HCT116 (cell line): ENCODE results near the gene YWHAQ. TPM values are rescaled to one million over a fixed set of nuclear protein-coding genes. Genes with fewer than 3 reads are reported as not detected.
A peak's percentile ranks its signal among the peaks of the same experiment; 100 is the strongest.

ENCODE experiments used
- ATAC-seq: fragments of 200-7000 bp; cut with Tn5 transposase; 2 replicates; pipeline ENCODE4 v1.9.1; 2020; ENCODE audit warnings: mild to moderate bottlenecking, moderate library complexity
- BruUV-seq: library from RNA; stranded (reverse); fragments of 400-500 nt; replicated peaks from 2 replicates; lab custom pipeline; 2021; lab: Mats Ljungman, UMichigan
- CTCF ChIA-PET: fragments of 300-600 bp; sonication (Branson Sonifier 250); formaldehyde crosslinking; loops from one replicate; lab custom pipeline; 2021; ENCODE audit warnings: antibody characterized with exemption; lab: Charles Lee
- POLR2A ChIA-PET: fragments of 300-600, 350-600 bp; sonication (Branson Sonifier 250); formaldehyde crosslinking; loops from one replicate; lab custom pipeline; 2021; ENCODE audit warnings: antibody characterized with exemption; lab: Charles Lee
- RAD21 ChIA-PET, 2 experiments: fragments of 300-600 bp; sonication (Branson Sonifier 250); formaldehyde crosslinking; loops; one replicate each; lab custom pipeline; 2023; ENCODE audit warnings: low total read pairs in 2 of 2; ENCODE audit not compliant: uncharacterized antibody in 2 of 2, unreplicated experiment in 2 of 2, low non-redundant PET in 1 of 2; lab: Charles Lee
- DNase-seq: peaks from one replicate; pipeline ENCODE4 v3.0.0-alpha.2; 2010; ENCODE audit warnings: low read depth, low spot score
- H2AFZ ChIP-seq: fragments of 200-600 bp; shearing (Covaris generic), sonication (generic); 2 replicates; pipeline ENCODE4 v1.6.1; 2017; ENCODE audit warnings: low read depth, mixed run types, mixed read lengths, antibody characterized with exemption, low read length; ENCODE audit not compliant: poor library complexity, severe bottlenecking
- H3K27ac ChIP-seq: 2 replicates; pipeline ENCODE4 v1.5.1; 2012; ENCODE audit warnings: low read depth, low read length
- H3K27me3 ChIP-seq: fragments of 200-600 bp; sonication (generic); 2 replicates; pipeline ENCODE4 v1.6.1; 2016; ENCODE audit warnings: mixed run types, low read length, mixed read lengths; ENCODE audit not compliant: insufficient read depth
- H3K36me3 ChIP-seq, 2 experiments: fragments of 200-500 bp in 1 of 2; fragments of 200-600 bp in 1 of 2; sonication (Bioruptor generic) in 1 of 2; sonication (generic) in 1 of 2; 2 replicates each; pipeline versions ENCODE4 v1.5.1 to v1.6.1; 2014 to 2016; ENCODE audit warnings: low read length in 2 of 2, inconsistent platforms in 1 of 2, mixed read lengths in 1 of 2, mixed run types in 1 of 2; ENCODE audit not compliant: insufficient read depth in 2 of 2, control insufficient read depth in 1 of 2
- H3K4me1 ChIP-seq, 2 experiments: fragments of 200-600 bp in 1 of 2; sonication (generic) in 1 of 2; 2 replicates each; pipeline versions ENCODE4 v1.5.1 to v1.6.1; 2012 to 2017; ENCODE audit warnings: low read length in 2 of 2, inconsistent platforms in 1 of 2, mild to moderate bottlenecking in 1 of 2, mixed read lengths in 1 of 2, mixed run types in 1 of 2, moderate library complexity in 1 of 2; ENCODE audit not compliant: insufficient read depth in 2 of 2, control insufficient read depth in 1 of 2
- H3K4me2 ChIP-seq: fragments of 200-600 bp; sonication (generic); 2 replicates; pipeline ENCODE4 v1.6.1; 2017; ENCODE audit warnings: mixed run types, low read length, mixed read lengths
- H3K4me3 ChIP-seq, 2 experiments: fragments of 200-600 bp in 1 of 2; sonication (generic) in 1 of 2; replicated peaks in 1 of 2; 2 replicates each; pipeline ENCODE4 v1.5.1; 2011 to 2016; ENCODE audit warnings: low read length in 2 of 2, control low read depth in 1 of 2, low read depth in 1 of 2, mild to moderate bottlenecking in 1 of 2, mixed read lengths in 1 of 2, mixed run types in 1 of 2
- H3K79me2 ChIP-seq: fragments of 200-600 bp; sonication (generic); 2 replicates; pipeline ENCODE4 v1.6.1; 2017; ENCODE audit warnings: mild to moderate bottlenecking, mixed run types, low read length, moderate library complexity, mixed read lengths; ENCODE audit not compliant: insufficient read depth
- H3K9ac ChIP-seq: fragments of 200-600 bp; sonication (generic); 2 replicates; pipeline ENCODE4 v1.6.1; 2016; ENCODE audit warnings: low read length, mixed read lengths
- H3K9me2 ChIP-seq: fragments of 200-600 bp; sonication (generic), shearing (Covaris generic); 2 replicates; pipeline ENCODE4 v1.6.1; 2017; ENCODE audit warnings: mixed run types, mild to moderate bottlenecking, moderate library complexity; ENCODE audit not compliant: insufficient read depth
- H3K9me3 ChIP-seq, 2 experiments: fragments of 200-500 bp in 1 of 2; fragments of 200-600 bp in 1 of 2; sonication (Bioruptor generic) in 1 of 2; sonication (generic) in 1 of 2; 2 replicates each; pipeline ENCODE4 v1.6.1; 2014 to 2017; ENCODE audit warnings: low read length in 2 of 2, mixed read lengths in 2 of 2, inconsistent platforms in 1 of 2, low read depth in 1 of 2, mild to moderate bottlenecking in 1 of 2, mixed run types in 1 of 2, moderate library complexity in 1 of 2; ENCODE audit not compliant: control insufficient read depth in 1 of 2, insufficient read depth in 1 of 2
- H4K20me1 ChIP-seq: fragments of 200-600 bp; sonication (generic), shearing (Covaris generic); 2 replicates; pipeline ENCODE4 v1.6.1; 2017; ENCODE audit warnings: mixed run types, mild to moderate bottlenecking, moderate library complexity; ENCODE audit not compliant: insufficient read depth
- EZH2 ChIP-seq: fragments of 200-600 bp; sonication (generic); IDR thresholded peaks from 2 replicates; pipeline ENCODE4 v1.6.1; 2017; ENCODE audit warnings: antibody characterized with exemption, mixed run types
- SIN3A ChIP-seq: IDR thresholded peaks from 2 replicates; pipeline ENCODE4 v1.6.1; 2012; ENCODE audit warnings: low read depth
- intact Hi-C: fragments of 100-400 bp; cut with micrococcal nuclease; formaldehyde crosslinking; loops from 2 replicates; pipeline ENCODE4 v1.10.0; 2022
- total RNA-seq: library from RNA; stranded (reverse); gene quantifications from one replicate; pipeline ENCODE4 v1.2.1, GENCODE V29; 2021; ENCODE audit not compliant: unreplicated experiment
- TF ChIP-seq, protein P1 (sequence below), 3 experiments: fragments of 200-600 bp in 1 of 3; sonication (generic) in 1 of 3; IDR thresholded peaks in 2 of 3; conservative IDR thresholded peaks in 1 of 3; 2 replicates each; pipeline ENCODE4 v1.5.1; 2012 to 2017; ENCODE audit warnings: low read depth in 2 of 3, low read length in 2 of 3, antibody characterized with exemption in 1 of 3, borderline replicate concordance in 1 of 3, control low read depth in 1 of 3, mild to moderate bottlenecking in 1 of 3, mixed read lengths in 1 of 3, mixed run types in 1 of 3, moderate library complexity in 1 of 3; ENCODE audit not compliant: insufficient read depth in 1 of 3

YWHAQ gene
- total RNA-seq, 1 experiment from 2014 or later, result 365 TPM

DNA sequence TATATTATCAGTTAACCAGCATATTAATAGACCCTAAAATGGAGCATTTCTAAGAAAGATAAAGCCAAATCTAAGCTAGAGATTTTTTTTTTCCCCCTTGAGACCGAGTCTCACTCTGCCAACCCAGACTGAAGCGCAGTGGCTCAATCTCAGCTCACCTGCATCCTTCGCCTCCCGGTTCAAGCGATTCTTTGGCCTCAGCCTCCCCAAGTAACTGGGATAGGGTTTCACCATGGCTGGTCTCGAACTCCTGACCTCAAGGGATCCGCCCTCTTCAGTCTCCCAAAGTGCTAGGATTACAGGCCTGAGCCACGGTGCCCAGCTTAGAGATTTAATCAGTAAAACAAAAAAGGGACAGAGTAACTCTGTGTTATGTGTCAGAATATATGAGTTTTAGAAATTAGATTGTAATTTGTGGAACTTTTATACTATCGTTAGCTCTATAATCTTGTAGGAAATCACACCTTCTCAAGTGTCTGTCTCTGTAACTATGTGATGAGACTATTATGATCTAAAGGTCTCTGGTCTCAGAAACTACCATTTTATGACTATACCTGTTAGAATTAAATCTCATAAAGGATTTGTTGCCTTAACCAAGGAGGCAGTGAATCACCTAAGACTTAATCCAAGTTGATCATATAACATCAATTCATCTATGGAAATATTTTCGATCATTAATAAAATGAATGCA is 34.0 kb downstream of the YWHAQ start (continued):
- no peak for TF ChIP-seq EZH2

DNA sequence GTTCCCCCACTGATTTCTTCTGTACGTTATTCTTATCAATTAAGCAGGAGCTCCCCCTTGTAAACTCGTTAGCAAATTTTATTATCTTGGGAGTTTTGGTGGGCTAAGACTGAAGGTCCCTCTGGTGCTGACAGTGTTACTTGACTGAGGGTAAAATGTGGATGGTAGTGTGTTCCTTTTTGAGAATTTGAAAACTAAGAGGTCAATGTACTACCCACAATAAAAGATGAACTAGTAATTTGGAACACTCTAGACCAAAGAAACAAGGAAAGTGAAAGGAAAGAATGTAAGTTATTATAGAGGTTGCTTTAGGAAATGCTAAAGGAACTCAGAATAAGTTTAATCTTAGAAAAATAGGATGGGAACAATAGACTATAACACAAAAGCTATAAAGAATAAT is 35.1 kb downstream of the YWHAQ start:
- H3K4me2 ChIP-seq, result peak overlapping the region; percentile 59
- 0 out of 2 replicates have a peak, but pooled peaks have one; percentile 5 for ATAC-seq
- H3K36me3 ChIP-seq, result peaks cover 2 to 37% of the 10 kb centered on the region in 2 experiments; a peak in 2 of 4 replicates
- H3K79me2 ChIP-seq, result peaks cover 100% of the 10 kb centered on the region
- H4K20me1 ChIP-seq, result peaks cover 6% of the 10 kb centered on the region; the same call in 1 of the 2 replicates
- H3K9me3 ChIP-seq, result peaks cover 4 to 10% of the 10 kb centered on the region in 2 experiments; a peak in 3 of 4 replicates
- RAD21 ChIA-PET, result interaction anchor here in 1 of 2 experiments (1.3 kb wide), 1 partner anchor 10 kb away, joined by 3 read pairs; no protein-coding TSS in a partner anchor
- CTCF ChIA-PET, result no interaction called here
- no peaks in the 10 kb centered on the region for H3K9me2 ChIP-seq
- H3K4me3 ChIP-seq, result peak overlapping the region in 1 of 2 experiments; percentile 34; a peak in 2 of 4 replicates
- H3K27me3 ChIP-seq, result no peaks in the 10 kb centered on the region
- BruUV-seq, result no TSS peak
- intact Hi-C loops, result no loop called here
- POLR2A ChIA-PET, result interaction anchor here (2.7 kb wide), 1 partner anchor 35 kb away, joined by 10 read pairs; the partner anchor contains the start of gene YWHAQ
- peaks cover 41 to 50% of the 10 kb centered on the region in 2 experiments for H3K4me1 ChIP-seq
- TF ChIP-seq, protein P1, sequence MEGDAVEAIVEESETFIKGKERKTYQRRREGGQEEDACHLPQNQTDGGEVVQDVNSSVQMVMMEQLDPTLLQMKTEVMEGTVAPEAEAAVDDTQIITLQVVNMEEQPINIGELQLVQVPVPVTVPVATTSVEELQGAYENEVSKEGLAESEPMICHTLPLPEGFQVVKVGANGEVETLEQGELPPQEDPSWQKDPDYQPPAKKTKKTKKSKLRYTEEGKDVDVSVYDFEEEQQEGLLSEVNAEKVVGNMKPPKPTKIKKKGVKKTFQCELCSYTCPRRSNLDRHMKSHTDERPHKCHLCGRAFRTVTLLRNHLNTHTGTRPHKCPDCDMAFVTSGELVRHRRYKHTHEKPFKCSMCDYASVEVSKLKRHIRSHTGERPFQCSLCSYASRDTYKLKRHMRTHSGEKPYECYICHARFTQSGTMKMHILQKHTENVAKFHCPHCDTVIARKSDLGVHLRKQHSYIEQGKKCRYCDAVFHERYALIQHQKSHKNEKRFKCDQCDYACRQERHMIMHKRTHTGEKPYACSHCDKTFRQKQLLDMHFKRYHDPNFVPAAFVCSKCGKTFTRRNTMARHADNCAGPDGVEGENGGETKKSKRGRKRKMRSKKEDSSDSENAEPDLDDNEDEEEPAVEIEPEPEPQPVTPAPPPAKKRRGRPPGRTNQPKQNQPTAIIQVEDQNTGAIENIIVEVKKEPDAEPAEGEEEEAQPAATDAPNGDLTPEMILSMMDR (IDR thresholded peaks at IDR 0.05 in 2 of 3, conservative IDR thresholded peaks at IDR 0.05 in 1 of 3; ENCODE audit: borderline replicate concordance in 1 of 3, insufficient read depth in 1 of 3, low read depth in 2 of 3, low read length in 2 of 3), result no peak
- TF ChIP-seq SIN3A, result 0 out of 2 replicates have a peak, but pooled peaks have one; percentile 9
- peak overlapping the region; percentile 45 for H3K9ac ChIP-seq
- H3K27ac ChIP-seq, result peak overlapping the region; percentile 78
- no peak for DNase-seq
- H2AFZ ChIP-seq, result no peak overlapping the region
